ENCODE measurements around the gene COL23A1. TPM values are rescaled to one million over a fixed set of nuclear protein-coding genes. Genes with fewer than 3 reads are reported as not detected.

Gene COL23A1
- total RNA-seq, 1 experiment from 2014 or later, result 15.0 TPM

DNA sequence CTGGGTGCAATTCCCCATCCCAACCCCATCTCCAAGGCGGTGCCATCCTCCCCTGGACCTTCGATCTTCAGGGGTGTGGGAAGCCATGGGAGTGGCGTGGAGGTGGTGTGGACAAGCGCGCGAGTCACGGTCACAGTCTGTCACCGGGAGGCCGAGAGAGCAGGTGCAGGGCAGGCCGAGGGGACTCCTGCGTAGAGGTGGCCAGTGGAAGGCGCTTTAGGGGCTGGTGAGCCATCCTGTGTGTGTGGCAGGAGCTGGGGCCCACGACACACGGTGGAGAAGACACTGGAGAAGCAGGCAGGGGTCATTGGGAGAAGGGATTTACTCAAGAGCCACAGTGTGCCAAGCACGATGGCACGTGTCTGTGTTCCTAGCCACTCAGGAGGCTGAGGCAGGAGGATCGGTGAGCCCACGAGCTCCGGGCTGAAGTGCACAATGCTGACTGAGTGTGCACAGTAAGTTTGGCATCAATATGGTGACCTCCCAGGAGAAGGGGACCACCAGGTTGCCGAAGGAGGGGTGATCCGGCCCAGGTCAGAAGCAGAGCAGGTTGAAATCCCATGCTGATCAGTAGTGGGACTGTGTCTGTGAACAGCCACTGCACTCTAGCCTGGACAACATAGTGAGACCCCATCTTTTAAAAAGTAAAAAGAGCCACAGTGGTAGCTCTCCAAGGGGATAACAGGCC, 212.5 kb downstream of the COL23A1 start:
- no peaks in the 10 kb centered on the region for H3K9me3 Mint-ChIP-seq
- no peak for ATAC-seq
- ChIA-PET POLR2A (no interaction called here), CTCF (no interaction called here)
- H3K36me3 Mint-ChIP-seq, result no peaks in the 10 kb centered on the region
- H3K27ac Mint-ChIP-seq, result peak overlapping the region; percentile 36; the same call in 1 of the 2 replicates
- H3K4me1 Mint-ChIP-seq, result peaks cover 8% of the 10 kb centered on the region; the same call in 1 of the 2 replicates
- no peak for DNase-seq (ENCODE audit: low spot score)
- no peak overlapping the region for H3K4me3 Mint-ChIP-seq
- H3K27me3 Mint-ChIP-seq (ENCODE audit: low read depth), result no peaks in the 10 kb centered on the region; the same call in 1 of the 2 replicates
- 0 out of 2 replicates have a peak, but pooled peaks have one; percentile 6 for TF ChIP-seq ZNF121 (CRISPR knock-in tag; IDR thresholded peaks at IDR 0.05)
- no peak for TF ChIP-seq ELF4 (CRISPR knock-in tag; IDR thresholded peaks at IDR 0.05; ENCODE audit: low read depth)
- no peak for TF ChIP-seq MYBL2 (CRISPR knock-in tag; IDR thresholded peaks at IDR 0.05)
- no peak for TF ChIP-seq IRF2 (CRISPR knock-in tag; IDR thresholded peaks at IDR 0.05; ENCODE audit: borderline replicate concordance, low read depth)
- TF ChIP-seq, protein P1, sequence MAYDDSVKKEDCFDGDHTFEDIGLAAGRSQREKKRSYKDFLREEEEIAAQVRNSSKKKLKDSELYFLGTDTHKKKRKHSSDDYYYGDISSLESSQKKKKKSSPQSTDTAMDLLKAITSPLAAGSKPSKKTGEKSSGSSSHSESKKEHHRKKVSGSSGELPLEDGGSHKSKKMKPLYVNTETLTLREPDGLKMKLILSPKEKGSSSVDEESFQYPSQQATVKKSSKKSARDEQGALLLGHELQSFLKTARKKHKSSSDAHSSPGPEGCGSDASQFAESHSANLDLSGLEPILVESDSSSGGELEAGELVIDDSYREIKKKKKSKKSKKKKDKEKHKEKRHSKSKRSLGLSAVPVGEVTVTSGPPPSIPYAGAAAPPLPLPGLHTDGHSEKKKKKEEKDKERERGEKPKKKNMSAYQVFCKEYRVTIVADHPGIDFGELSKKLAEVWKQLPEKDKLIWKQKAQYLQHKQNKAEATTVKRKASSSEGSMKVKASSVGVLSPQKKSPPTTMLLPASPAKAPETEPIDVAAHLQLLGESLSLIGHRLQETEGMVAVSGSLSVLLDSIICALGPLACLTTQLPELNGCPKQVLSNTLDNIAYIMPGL (CRISPR knock-in tag; IDR thresholded peaks at IDR 0.05), result no peak
- no peak for TF ChIP-seq SOX15 (CRISPR knock-in tag; IDR thresholded peaks at IDR 0.05)
- no peak for TF ChIP-seq PRDM15 (CRISPR knock-in tag; IDR thresholded peaks at IDR 0.05)

GRCh38 chr5:178376921-178377582, 213.1 kb downstream of the COL23A1 start:
- H3K27ac Mint-ChIP-seq, result peak overlapping the region; percentile 36; the same call in 1 of the 2 replicates
- no peaks in the 10 kb centered on the region for H3K9me3 Mint-ChIP-seq
- ChIA-PET POLR2A (no interaction called here), CTCF (no interaction called here)
- DNase-seq (ENCODE audit: low spot score) (no peak), ATAC-seq (no peak)
- H3K36me3 Mint-ChIP-seq, result no peaks in the 10 kb centered on the region
- no peak overlapping the region for H3K4me3 Mint-ChIP-seq
- no peaks in the 10 kb centered on the region; the same call in 1 of the 2 replicates for H3K27me3 Mint-ChIP-seq (ENCODE audit: low read depth)
- H3K4me1 Mint-ChIP-seq, result peaks cover 3% of the 10 kb centered on the region; the same call in 1 of the 2 replicates
- no peak for TF ChIP-seq KAT7 (CRISPR knock-in tag; IDR thresholded peaks at IDR 0.05; ENCODE audit: borderline replicate concordance)
- no peak for TF ChIP-seq ZNF263 (CRISPR knock-in tag; IDR thresholded peaks at IDR 0.05; ENCODE audit: low read depth)
- no peak for TF ChIP-seq HMGA2 (CRISPR knock-in tag; IDR thresholded peaks at IDR 0.05)
- TF ChIP-seq, protein P2, sequence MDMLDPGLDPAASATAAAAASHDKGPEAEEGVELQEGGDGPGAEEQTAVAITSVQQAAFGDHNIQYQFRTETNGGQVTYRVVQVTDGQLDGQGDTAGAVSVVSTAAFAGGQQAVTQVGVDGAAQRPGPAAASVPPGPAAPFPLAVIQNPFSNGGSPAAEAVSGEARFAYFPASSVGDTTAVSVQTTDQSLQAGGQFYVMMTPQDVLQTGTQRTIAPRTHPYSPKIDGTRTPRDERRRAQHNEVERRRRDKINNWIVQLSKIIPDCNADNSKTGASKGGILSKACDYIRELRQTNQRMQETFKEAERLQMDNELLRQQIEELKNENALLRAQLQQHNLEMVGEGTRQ (CRISPR knock-in tag; IDR thresholded peaks at IDR 0.05), result no peak
- no peak for TF ChIP-seq SMAD3 (CRISPR knock-in tag; IDR thresholded peaks at IDR 0.05; ENCODE audit: borderline replicate concordance)

DNA sequence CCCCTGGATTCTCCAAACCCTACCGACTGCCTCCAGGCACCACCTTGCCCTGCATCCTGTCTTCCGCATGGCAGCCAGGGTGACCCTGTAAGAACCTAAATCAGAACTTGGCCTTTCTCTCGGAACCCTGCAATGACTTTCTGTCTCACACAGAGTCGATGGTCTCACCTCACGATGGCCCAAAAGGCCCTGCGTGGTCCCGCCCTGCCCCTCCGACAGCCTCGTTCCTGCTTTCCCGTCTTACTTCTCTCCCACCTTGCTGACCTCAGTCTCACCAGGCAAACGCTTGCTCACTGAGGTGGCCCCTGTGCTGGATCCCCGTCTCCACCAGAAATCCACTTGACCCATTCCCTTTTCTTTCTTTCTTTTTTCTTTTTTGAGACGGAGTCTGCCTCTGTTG, 214.8 kb downstream of the COL23A1 start:
- Mint-ChIP-seq H3K36me3 (peaks cover under 1% of the 10 kb centered on the region), H3K4me3 (no peak overlapping the region), H3K27me3 (ENCODE audit: low read depth) (no peaks in the 10 kb centered on the region; the same call in 1 of the 2 replicates), H3K4me1 (peaks cover 12% of the 10 kb centered on the region), H3K27ac (no peak overlapping the region), H3K9me3 (peaks cover under 1% of the 10 kb centered on the region)
- DNase-seq (ENCODE audit: low spot score), result no peak
- TF ChIP-seq ZNF121 (CRISPR knock-in tag; IDR thresholded peaks at IDR 0.05) (no peak), ZNF317 (CRISPR knock-in tag; IDR thresholded peaks at IDR 0.05; ENCODE audit: borderline replicate concordance, low read depth) (no peak), ZNF425 (CRISPR knock-in tag; conservative IDR thresholded peaks at IDR 0.05) (no peak), ZNF671 (CRISPR knock-in tag; IDR thresholded peaks at IDR 0.05) (no peak), ATF1 (CRISPR knock-in tag; IDR thresholded peaks at IDR 0.05) (no peak), ZNF396 (CRISPR knock-in tag; IDR thresholded peaks at IDR 0.05; ENCODE audit: borderline replicate concordance) (no peak), CBFB (CRISPR knock-in tag; IDR thresholded peaks at IDR 0.05; ENCODE audit: low read depth) (no peak), ZNF219 (CRISPR knock-in tag; IDR thresholded peaks at IDR 0.05; ENCODE audit: borderline replicate concordance) (no peak), ETV6 (CRISPR knock-in tag; IDR thresholded peaks at IDR 0.05) (no peak)
- TF ChIP-seq, protein P2 (CRISPR knock-in tag; IDR thresholded peaks at IDR 0.05), result no peak
- CTCF ChIA-PET, result interaction anchor here (1.0 kb wide), 1 partner anchor 86 kb away, joined by 3 read pairs; no protein-coding TSS in a partner anchor
- ATAC-seq, result no peak
- POLR2A ChIA-PET, result no interaction called here
